Upper lobe of left lung (tissue), 6 donors: ENCODE data around the gene FBF1. TPM values are rescaled to one million over a fixed set of nuclear protein-coding genes. Genes with fewer than 3 reads are reported as not detected.
"Not testable (repeated sequence)": the region's sequence is repeated elsewhere in the genome, so short reads cannot be mapped to it uniquely, and the experiment has no call there.

Experiments
- ATAC-seq, 2 donors: fragments of 200-7000 bp; cut with Tn5 transposase; one replicate each; pipeline ENCODE4 v1.9.1; 2022; ENCODE audit warnings: mild to moderate bottlenecking in 2 of 2, moderate library complexity in 2 of 2; ENCODE audit not compliant: low FRiP score in 2 of 2
- DNase-seq, 2 donors: peaks; one replicate each; pipeline ENCODE4 v3.0.0-alpha.2; 2019 to 2020
- H3K27ac ChIP-seq, 4 donors: fragments of 200-600 bp; sonication (generic); one replicate each; pipeline ENCODE4 v1.5.1; 2016 to 2019
- H3K27me3 ChIP-seq, 4 donors: fragments of 200-600 bp; sonication (generic); one replicate each; pipeline ENCODE4 v1.5.1; 2017 to 2019
- H3K36me3 ChIP-seq, 4 donors: fragments of 200-600 bp; sonication (generic); one replicate each; pipeline ENCODE4 v1.5.1; 2016 to 2019
- H3K4me1 ChIP-seq, 4 donors: fragments of 200-600 bp; sonication (generic); one replicate each; pipeline ENCODE4 v1.5.1; 2018 to 2019
- H3K4me3 ChIP-seq, 4 donors: fragments of 200-600 bp; sonication (generic); one replicate each; pipeline ENCODE4 v1.5.1; 2017 to 2019; ENCODE audit warnings: mild to moderate bottlenecking in 2 of 4, moderate library complexity in 1 of 4
- H3K9me3 ChIP-seq, 4 donors: fragments of 200-600 bp; sonication (generic); one replicate each; pipeline ENCODE4 v1.5.1; 2018 to 2019
- EP300 ChIP-seq, 4 donors: sonication (generic); formaldehyde crosslinking; IDR thresholded peaks; one replicate each; pipeline ENCODE4 v1.5.1; 2017; ENCODE audit warnings: antibody characterized with exemption in 4 of 4, control low read depth in 2 of 4
- POLR2A ChIP-seq, 4 donors: fragments of 450-650 bp; IDR thresholded peaks; one replicate each; pipeline ENCODE4 v1.5.1; 2016 to 2017; ENCODE audit warnings: antibody characterized with exemption in 4 of 4, mild to moderate bottlenecking in 2 of 4
- POLR2AphosphoS5 ChIP-seq, 2 donors: sonication (generic); formaldehyde crosslinking; IDR thresholded peaks; one replicate each; pipeline ENCODE4 v1.5.1; 2017; ENCODE audit warnings: antibody characterized with exemption in 2 of 2
- WGBS, 2 donors: methylation state at CpG; one replicate each; pipeline ENCODE4 v1.1.5; 2017 to 2018; 5-methylcytosine and 5-hydroxymethylcytosine counted together
- total RNA-seq, 6 donors: library from RNA; depleted of rRNA in 4 of 6; stranded (reverse); fragments of >200 nt in 4 of 6; gene quantifications; one replicate each; pipeline versions ENCODE4 v1.1.0 to v1.2.1, GENCODE V29; 2016 to 2021
- TF ChIP-seq, protein P1 (sequence below), 6 experiments: fragments of 450-650 bp in 4 of 6; fragments of 200-600 bp in 2 of 6; sonication (generic) in 2 of 6; IDR thresholded peaks; one replicate each; pipeline ENCODE4 v1.5.1; 2016 to 2019; ENCODE audit warnings: antibody characterized with exemption in 6 of 6
- donor health status: DM: no; HTN: no; CAD: no; lungs with moderate emphysema.
- donor health status: DM: no; HTN: yes; CAD: no; lungs with severe emphysema.

FBF1 gene
- total RNA-seq, 6 donors from 2014 or later, result 9.3 to 66.0 (median 14.3) TPM

DNA sequence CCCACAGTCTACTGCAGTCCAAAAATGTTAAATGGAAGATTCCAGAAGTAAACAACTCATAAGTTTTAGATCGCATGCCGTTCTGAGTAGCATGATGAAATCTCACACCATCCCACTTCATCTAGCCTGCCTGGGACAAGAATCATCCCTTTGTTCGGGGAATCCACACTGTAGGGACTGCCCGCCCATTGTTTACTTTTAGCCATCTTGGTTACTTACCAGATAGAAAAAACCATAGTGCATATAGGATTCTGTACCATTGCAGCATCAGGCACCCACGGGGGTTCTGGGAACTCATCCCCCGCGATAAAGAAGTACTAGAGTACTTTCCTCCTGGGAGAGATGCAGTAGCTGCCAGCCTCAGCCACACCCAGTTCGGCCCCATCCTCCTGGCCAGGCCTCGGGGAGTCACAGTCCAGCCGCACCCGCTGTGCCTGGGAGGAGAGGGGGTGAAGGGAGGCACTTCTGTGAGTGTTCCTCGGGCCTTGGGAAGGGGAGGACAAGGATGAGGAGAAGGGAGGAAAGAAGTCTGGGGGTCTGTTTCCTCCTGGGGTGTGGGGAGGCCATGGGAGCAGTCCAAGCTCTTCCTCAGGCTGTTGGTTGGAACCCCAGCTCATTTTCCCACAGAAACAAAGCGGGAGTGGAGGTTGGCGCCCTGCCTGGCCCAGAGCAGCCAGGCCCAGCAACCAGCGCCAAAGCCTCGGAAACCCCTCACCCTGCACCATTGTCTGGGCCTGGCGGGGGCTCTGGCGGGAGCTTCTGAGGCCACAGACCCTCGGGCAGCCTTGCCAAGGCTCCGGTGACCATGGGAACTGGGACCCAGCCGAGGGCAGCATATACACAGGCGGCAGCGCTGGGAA, 71.3 kb downstream of the FBF1 start:
- 59 to 63% methylated on average over 20 to 23 of the region's 23 CpGs for WGBS, 2 donors
- TF ChIP-seq, protein P1, sequence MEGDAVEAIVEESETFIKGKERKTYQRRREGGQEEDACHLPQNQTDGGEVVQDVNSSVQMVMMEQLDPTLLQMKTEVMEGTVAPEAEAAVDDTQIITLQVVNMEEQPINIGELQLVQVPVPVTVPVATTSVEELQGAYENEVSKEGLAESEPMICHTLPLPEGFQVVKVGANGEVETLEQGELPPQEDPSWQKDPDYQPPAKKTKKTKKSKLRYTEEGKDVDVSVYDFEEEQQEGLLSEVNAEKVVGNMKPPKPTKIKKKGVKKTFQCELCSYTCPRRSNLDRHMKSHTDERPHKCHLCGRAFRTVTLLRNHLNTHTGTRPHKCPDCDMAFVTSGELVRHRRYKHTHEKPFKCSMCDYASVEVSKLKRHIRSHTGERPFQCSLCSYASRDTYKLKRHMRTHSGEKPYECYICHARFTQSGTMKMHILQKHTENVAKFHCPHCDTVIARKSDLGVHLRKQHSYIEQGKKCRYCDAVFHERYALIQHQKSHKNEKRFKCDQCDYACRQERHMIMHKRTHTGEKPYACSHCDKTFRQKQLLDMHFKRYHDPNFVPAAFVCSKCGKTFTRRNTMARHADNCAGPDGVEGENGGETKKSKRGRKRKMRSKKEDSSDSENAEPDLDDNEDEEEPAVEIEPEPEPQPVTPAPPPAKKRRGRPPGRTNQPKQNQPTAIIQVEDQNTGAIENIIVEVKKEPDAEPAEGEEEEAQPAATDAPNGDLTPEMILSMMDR (IDR thresholded peaks at IDR 0.05), result no peak
- TF ChIP-seq EP300 (IDR thresholded peaks at IDR 0.05), result peak in 1 of 4 donors; percentile 20
- TF ChIP-seq POLR2AphosphoS5 (IDR thresholded peaks at IDR 0.05), result peak; percentile 38 to 52
- H3K36me3 ChIP-seq, result peaks cover 0 to 11% (median 6%) of the 10 kb centered on the region in 4 donors
- H3K4me3 ChIP-seq, result no peak overlapping the region
- ATAC-seq (peak in 1 of 2 donors; percentile 59), DNase-seq (peak in 1 of 2 donors; percentile 82)
- H3K27ac ChIP-seq, result peak overlapping the region; percentile 69 to 88 (median 80)
- no peaks in the 10 kb centered on the region for H3K27me3 ChIP-seq
- H3K4me1 ChIP-seq, result peaks cover 30 to 42% (median 35%) of the 10 kb centered on the region in 4 donors
- H3K9me3 ChIP-seq, result no peaks in the 10 kb centered on the region

- not testable (repeated sequence) for DNase-seq, H3K27me3 ChIP-seq, H3K9me3 ChIP-seq, ATAC-seq, H3K36me3 ChIP-seq, H3K4me3 ChIP-seq
- 80 to 83% methylated on average over 7 to 12 of the region's 12 CpGs for WGBS, 2 donors
- H3K27ac ChIP-seq, result peak overlapping the region; percentile 58 to 88 (median 74)
- H3K4me1 ChIP-seq, result peaks cover 32 to 45% (median 39%) of the 10 kb centered on the region in 4 donors
Measured at GRCh38 chr17:75868730-75869281, 72.0 kb downstream of the FBF1 start.

DNA sequence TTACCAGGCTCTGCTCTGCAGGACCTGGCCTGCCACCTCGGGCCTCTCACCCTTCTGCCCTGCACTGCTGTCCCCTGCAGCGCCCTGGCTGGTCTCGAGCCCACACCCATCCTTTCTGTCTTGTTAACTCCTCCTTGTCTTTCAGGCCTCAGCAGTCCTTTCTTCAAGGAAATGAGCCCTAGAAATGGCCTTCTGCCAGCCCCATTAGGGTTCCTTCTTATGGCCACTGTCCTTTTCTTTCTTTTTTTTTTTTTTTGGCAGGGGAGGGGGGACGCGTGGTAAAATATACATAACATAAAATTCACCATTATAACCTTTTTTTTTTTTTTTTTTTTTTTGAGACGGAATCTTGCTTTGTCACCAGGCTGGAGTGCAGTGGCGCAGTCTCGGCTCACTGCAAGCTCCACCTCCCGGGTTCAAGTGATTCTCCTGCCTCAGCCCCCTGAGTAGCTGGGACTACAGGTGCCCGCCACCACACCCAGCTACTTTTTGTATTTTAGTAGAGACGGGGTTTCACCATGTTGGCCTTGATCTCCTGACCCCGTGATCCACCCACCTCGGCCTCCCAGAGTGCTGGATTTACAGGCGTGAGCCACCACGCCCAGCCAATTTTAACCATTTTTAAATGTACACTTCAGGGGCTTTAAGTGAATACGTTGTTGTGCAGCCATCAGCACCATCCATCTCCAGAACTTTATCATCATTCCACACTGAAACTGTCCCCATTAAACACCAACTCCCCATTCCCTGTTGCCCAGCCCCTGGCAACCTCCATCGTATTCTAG, 75.2 kb downstream of the FBF1 start:
- ATAC-seq, H3K4me3 ChIP-seq, H3K9me3 ChIP-seq, H3K27me3 ChIP-seq, H3K36me3 ChIP-seq, DNase-seq: not testable (repeated sequence)
- WGBS, 2 donors, result 82 to 87% methylated on average over 17 of the region's 17 CpGs
- peaks cover 15 to 38% (median 26%) of the 10 kb centered on the region in 4 donors for H3K4me1 ChIP-seq
- H3K27ac ChIP-seq, result peak overlapping the region in 3 of 4 donors; percentile 40 to 64 (median 63)

GRCh38 chr17:75864887-75865286, 76.0 kb downstream of the FBF1 start:
- WGBS, 2 donors, result 68 to 79% methylated on average over 2 to 4 of the region's 4 CpGs
- not testable (repeated sequence) for H3K4me3 ChIP-seq, H3K9me3 ChIP-seq, DNase-seq, H3K36me3 ChIP-seq, H3K27me3 ChIP-seq, ATAC-seq
- Histone ChIP-seq H3K4me1 (peaks cover 15 to 38% (median 25%) of the 10 kb centered on the region in 4 donors), H3K27ac (peak overlapping the region; percentile 40 to 66 (median 64))

DNA sequence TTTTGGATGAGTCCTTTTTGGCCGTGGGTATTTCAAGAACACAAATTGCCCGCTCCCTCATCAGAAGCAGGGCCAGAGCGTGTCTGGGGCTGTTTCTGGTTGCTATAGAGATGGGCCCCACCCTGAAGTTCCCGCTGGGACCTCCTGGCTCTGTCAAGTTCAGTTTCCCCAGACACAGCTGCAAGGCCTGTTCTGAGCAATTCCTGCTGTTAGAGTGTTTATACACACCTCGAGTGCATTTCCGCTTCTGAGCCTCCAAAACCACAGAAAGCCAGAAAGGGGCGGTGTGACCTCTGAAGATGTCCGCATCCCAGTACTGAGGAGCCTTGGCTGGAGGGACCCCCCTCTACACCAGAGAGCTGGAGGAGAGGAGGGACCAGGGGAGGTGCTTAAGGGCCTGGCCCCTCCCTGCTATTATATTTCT, 76.4 kb downstream of the FBF1 start:
- no peaks in the 10 kb centered on the region for H3K36me3 ChIP-seq
- no peak overlapping the region for H3K4me3 ChIP-seq
- H3K9me3 ChIP-seq, result no peaks in the 10 kb centered on the region
- TF ChIP-seq POLR2A (IDR thresholded peaks at IDR 0.05) (peak in 1 of 4 donors; percentile 16), POLR2AphosphoS5 (IDR thresholded peaks at IDR 0.05) (peak; percentile 84 to 88), EP300 (IDR thresholded peaks at IDR 0.05) (peak; percentile 18 to 76 (median 57))
- TF ChIP-seq, protein P1 (IDR thresholded peaks at IDR 0.05), result peak in 1 of 6 experiments; percentile 8
- 2 to 9% methylated on average over 8 of the region's 8 CpGs for WGBS, 2 donors
- ATAC-seq (peak; percentile 88 to 91), DNase-seq (peak in 1 of 2 donors; percentile 82)
- peaks cover 15 to 38% (median 23%) of the 10 kb centered on the region in 4 donors for H3K4me1 ChIP-seq
- H3K27me3 ChIP-seq, result no peaks in the 10 kb centered on the region
- peak overlapping the region; percentile 40 to 66 (median 64) for H3K27ac ChIP-seq

GRCh38 chr17:75861927-75862317, 78.9 kb downstream of the FBF1 start:
- WGBS, 2 donors, result 73 to 78% methylated on average over 9 of the region's 9 CpGs
- no peak overlapping the region for H3K4me3 ChIP-seq
- H3K4me1 ChIP-seq, result peaks cover 19 to 43% (median 29%) of the 10 kb centered on the region in 4 donors
- no peaks in the 10 kb centered on the region for H3K9me3 ChIP-seq
- DNase-seq (no peak), ATAC-seq (peak in 1 of 2 donors; percentile 82)
- no peaks in the 10 kb centered on the region for H3K36me3 ChIP-seq
- no peak overlapping the region for H3K27ac ChIP-seq
- TF ChIP-seq POLR2AphosphoS5 (IDR thresholded peaks at IDR 0.05) (peak in 1 of 2 donors; percentile 8), POLR2A (IDR thresholded peaks at IDR 0.05) (no peak)
- H3K27me3 ChIP-seq, result no peaks in the 10 kb centered on the region

Other genes with a start within 250 kb of the FBF1 start
- gene ITGB4, start 219.6 kb downstream of the FBF1 start, total RNA-seq, result 10 to 100 TPM; 16.8 to 75.2 (median 41.2) TPM
- gene GALK1, start 175.8 kb downstream of the FBF1 start, total RNA-seq, result 10 to 100 TPM; 18.9 to 65.7 (median 40.6) TPM
- 10 to 100 TPM; 22.4 to 97.4 (median 31.4) TPM for gene UNK, start 156.2 kb downstream of the FBF1 start, total RNA-seq
- gene UNC13D, start 96.6 kb downstream of the FBF1 start, total RNA-seq, result 100 to 1,000 TPM in 4 of 6 donors, 10 to 100 TPM in 2; 38.0 to 243 (median 123) TPM
- gene WBP2, start 85.7 kb downstream of the FBF1 start, total RNA-seq, result 100 to 1,000 TPM in 2 of 6 donors, 10 to 100 TPM in 4; 70.1 to 183 (median 87.8) TPM
- gene TRIM47, start 62.5 kb downstream of the FBF1 start, total RNA-seq, result 10 to 100 TPM; 20.1 to 55.6 (median 33.3) TPM
- gene TRIM65, start 44.1 kb downstream of the FBF1 start, total RNA-seq, result 10 to 100 TPM; 23.4 to 35.1 (median 28.2) TPM
- gene MRPL38, start 36.2 kb downstream of the FBF1 start, total RNA-seq, result 100 to 1,000 TPM in 1 of 6 donors, 10 to 100 TPM in 5; 35.4 to 115 (median 77.0) TPM
- gene ACOX1, start 38.1 kb upstream of the FBF1 start, total RNA-seq, result 10 to 100 TPM; 33.2 to 84.2 (median 57.4) TPM
- 10 to 100 TPM in 5 of 6 donors, not detected in 1; 13.6 to 29.3 (median 17.0) TPM for gene TEN1, start 38.2 kb upstream of the FBF1 start, total RNA-seq
- gene CDK3, start 59.8 kb upstream of the FBF1 start, total RNA-seq, result 10 to 100 TPM in 1 of 6 donors, 1 to 10 TPM in 5; 3.0 to 15.7 (median 7.0) TPM
- gene EVPL, start 86.3 kb upstream of the FBF1 start, total RNA-seq, result 100 to 1,000 TPM in 1 of 6 donors, 10 to 100 TPM in 5; 47.5 to 142 (median 63.4) TPM
- 10 to 100 TPM; 41.8 to 68.2 (median 56.1) TPM for gene SRP68, start 131.5 kb upstream of the FBF1 start, total RNA-seq
- gene GALR2, start 133.7 kb upstream of the FBF1 start, total RNA-seq, result under 1 TPM in 1 of 6 donors, not detected in 5; 0.61 TPM
- gene ZACN, start 138.1 kb upstream of the FBF1 start, total RNA-seq, result not detected
- gene EXOC7, start 162.7 kb upstream of the FBF1 start, total RNA-seq, result 100 to 1,000 TPM in 3 of 6 donors, 10 to 100 TPM in 3; 69.4 to 233 (median 103) TPM
- gene FOXJ1, start 200.2 kb upstream of the FBF1 start, total RNA-seq, result 10 to 100 TPM in 5 of 6 donors, 1 to 10 TPM in 1; 3.3 to 86.6 (median 32.2) TPM